IgD-negative memory B cell (primary cell): Measurements from ENCODE around the gene NEUROD4. TPM values are rescaled to one million over a fixed set of nuclear protein-coding genes. Genes with fewer than 3 reads are reported as not detected.
A peak's percentile ranks its signal among the peaks of the same experiment; 100 is the strongest.
"Not testable (repeated sequence)": the region's sequence is repeated elsewhere in the genome, so short reads cannot be mapped to it uniquely, and the experiment has no call there.

Experiments
- H3K27ac Mint-ChIP-seq, 3 donors: one replicate each; pipeline ENCODE4 v1.8.0; 2020 to 2022; ENCODE audit warnings: mild to moderate bottlenecking in 3 of 3, mixed read lengths in 3 of 3, moderate library complexity in 1 of 3
- H3K27me3 Mint-ChIP-seq: one replicate; pipeline ENCODE4 v1.8.0; 2021; ENCODE audit warnings: mixed read lengths
- H3K36me3 Mint-ChIP-seq: one replicate; pipeline ENCODE4 v1.8.0; 2020; ENCODE audit warnings: mild to moderate bottlenecking, mixed read lengths
- H3K4me1 Mint-ChIP-seq, 3 donors: one replicate each; pipeline ENCODE4 v1.8.0; 2020 to 2022; ENCODE audit warnings: mixed read lengths in 3 of 3, mild to moderate bottlenecking in 1 of 3
- H3K4me3 Mint-ChIP-seq, 4 donors: one replicate each; pipeline ENCODE4 v1.8.0; 2020 to 2022; ENCODE audit warnings: mild to moderate bottlenecking in 4 of 4, mixed read lengths in 4 of 4, moderate library complexity in 3 of 4
- H3K9me3 Mint-ChIP-seq, 3 donors: one replicate each; pipeline ENCODE4 v1.8.0; 2020 to 2021; ENCODE audit warnings: mixed read lengths in 3 of 3, mild to moderate bottlenecking in 1 of 3
- polyA plus RNA-seq: library from polyadenylated mRNA; unstranded; fragments of 300-500 nt; fragmentation: Illumina TruSeq; gene quantifications from one replicate; pipeline ENCODE4 v1.2.3, GENCODE V29; 2021

NEUROD4 gene
- not detected for polyA plus RNA-seq

- Mint-ChIP-seq H3K27me3 (peaks cover 33% of the 10 kb centered on the region), H3K36me3 (peaks cover 1% of the 10 kb centered on the region), H3K4me3 (peak within 1 kb of the TSS in 1 of 4 donors; percentile 44), H3K27ac (no peak within 1 kb of the TSS), H3K4me1 (peaks cover 2 to 4% (median 3%) of the 10 kb centered on the region in 3 donors), H3K9me3 (peaks cover 0 to under 1% (median 0%) of the 10 kb centered on the region in 3 donors)
These were observed at the start of gene NEUROD4 for GRCh38 chr12:55019784-55020183. Gene NEUROD4 (plus strand): TSS chr12:55019974. CDS start chr12:55026440, 6,466 bp downstream.

GRCh38 chr12:54970741-54971140 lies 49.0 kb upstream of the NEUROD4 start:
- Mint-ChIP-seq H3K27ac (peak overlapping the region in 1 of 3 donors; percentile 70), H3K9me3 (no peaks in the 10 kb centered on the region), H3K4me3 (no peak overlapping the region), H3K4me1 (peaks cover 0 to 4% (median 0%) of the 10 kb centered on the region in 3 donors), H3K36me3 (peaks cover 8% of the 10 kb centered on the region), H3K27me3 (no peaks in the 10 kb centered on the region)

GRCh38 chr12:54973556-54973955 lies 46.2 kb upstream of the NEUROD4 start:
- no peak overlapping the region for H3K4me3 Mint-ChIP-seq
- H3K9me3 Mint-ChIP-seq: no peaks in the 10 kb centered on the region
- peaks cover 2 to 17% (median 6%) of the 10 kb centered on the region in 3 donors for H3K4me1 Mint-ChIP-seq
- H3K36me3 Mint-ChIP-seq: peaks cover 10% of the 10 kb centered on the region
- no peak overlapping the region for H3K27ac Mint-ChIP-seq
- no peaks in the 10 kb centered on the region for H3K27me3 Mint-ChIP-seq

GRCh38 chr12:54974279-54974678 lies 45.5 kb upstream of the NEUROD4 start:
- H3K36me3 Mint-ChIP-seq: peaks cover 10% of the 10 kb centered on the region
- H3K4me3 Mint-ChIP-seq: no peak overlapping the region
- no peak overlapping the region for H3K27ac Mint-ChIP-seq
- no peaks in the 10 kb centered on the region for H3K9me3 Mint-ChIP-seq
- H3K4me1 Mint-ChIP-seq: peaks cover 4 to 17% (median 6%) of the 10 kb centered on the region in 3 donors
- no peaks in the 10 kb centered on the region for H3K27me3 Mint-ChIP-seq

- H3K27ac Mint-ChIP-seq: no peak overlapping the region
- H3K36me3 Mint-ChIP-seq: peaks cover 10% of the 10 kb centered on the region
- no peaks in the 10 kb centered on the region for H3K27me3 Mint-ChIP-seq
- H3K4me1 Mint-ChIP-seq: peaks cover 4 to 17% (median 6%) of the 10 kb centered on the region in 3 donors
- no peak overlapping the region for H3K4me3 Mint-ChIP-seq
- H3K9me3 Mint-ChIP-seq: no peaks in the 10 kb centered on the region
These were observed 44.5 kb upstream of the NEUROD4 start for GRCh38 chr12:54975272-54975671.

GRCh38 chr12:54975875-54976274 lies 43.9 kb upstream of the NEUROD4 start:
- Mint-ChIP-seq H3K4me3 (no peak overlapping the region), H3K36me3 (peaks cover 11% of the 10 kb centered on the region), H3K9me3 (no peaks in the 10 kb centered on the region), H3K4me1 (peaks cover 4 to 17% (median 6%) of the 10 kb centered on the region in 3 donors), H3K27ac (no peak overlapping the region), H3K27me3 (no peaks in the 10 kb centered on the region)

GRCh38 chr12:54977155-54977554 lies 42.6 kb upstream of the NEUROD4 start:
- Mint-ChIP-seq H3K27ac (peak overlapping the region in 1 of 3 donors; percentile 28), H3K9me3 (no peaks in the 10 kb centered on the region), H3K4me3 (no peak overlapping the region), H3K27me3 (no peaks in the 10 kb centered on the region), H3K4me1 (peaks cover 6 to 22% (median 10%) of the 10 kb centered on the region in 3 donors), H3K36me3 (peaks cover 10% of the 10 kb centered on the region)

- H3K4me3 Mint-ChIP-seq: no peak overlapping the region
- no peaks in the 10 kb centered on the region for H3K9me3 Mint-ChIP-seq
- no peaks in the 10 kb centered on the region for H3K27me3 Mint-ChIP-seq
- peaks cover 11 to 29% (median 15%) of the 10 kb centered on the region in 3 donors for H3K4me1 Mint-ChIP-seq
- H3K27ac Mint-ChIP-seq: peak overlapping the region in 1 of 3 donors; percentile 60
- H3K36me3 Mint-ChIP-seq: peaks cover 12% of the 10 kb centered on the region
These were observed 41.9 kb upstream of the NEUROD4 start for GRCh38 chr12:54977857-54978256.

GRCh38 chr12:54980341-54980740 lies 39.4 kb upstream of the NEUROD4 start:
- no peaks in the 10 kb centered on the region for H3K27me3 Mint-ChIP-seq
- H3K4me3 Mint-ChIP-seq: peak overlapping the region in 1 of 4 donors; percentile 16
- H3K4me1 Mint-ChIP-seq: peaks cover 29 to 53% (median 39%) of the 10 kb centered on the region in 3 donors
- no peaks in the 10 kb centered on the region for H3K9me3 Mint-ChIP-seq
- peaks cover 8% of the 10 kb centered on the region for H3K36me3 Mint-ChIP-seq
- no peak overlapping the region for H3K27ac Mint-ChIP-seq

GRCh38 chr12:54981796-54982195 lies 38.0 kb upstream of the NEUROD4 start:
- Mint-ChIP-seq H3K36me3 (peaks cover 12% of the 10 kb centered on the region), H3K4me3 (peak overlapping the region in 1 of 4 donors; percentile 52), H3K27ac (no peak overlapping the region), H3K4me1 (peaks cover 29 to 50% (median 43%) of the 10 kb centered on the region in 3 donors), H3K9me3 (no peaks in the 10 kb centered on the region), H3K27me3 (no peaks in the 10 kb centered on the region)

GRCh38 chr12:54983536-54984101 lies 36.2 kb upstream of the NEUROD4 start:
- Mint-ChIP-seq H3K9me3 (no peaks in the 10 kb centered on the region), H3K27ac (peak overlapping the region; percentile 76 to 98 (median 77)), H3K4me3 (peak overlapping the region; percentile 63 to 95 (median 90)), H3K27me3 (no peaks in the 10 kb centered on the region), H3K36me3 (peaks cover 10% of the 10 kb centered on the region), H3K4me1 (peaks cover 30 to 48% (median 41%) of the 10 kb centered on the region in 3 donors)

- no peaks in the 10 kb centered on the region for H3K9me3 Mint-ChIP-seq
- peak within 1 kb of the TSS; percentile 63 to 95 (median 90) for H3K4me3 Mint-ChIP-seq
- peaks cover 10% of the 10 kb centered on the region for H3K36me3 Mint-ChIP-seq
- peaks cover 35 to 55% (median 50%) of the 10 kb centered on the region in 3 donors for H3K4me1 Mint-ChIP-seq
- H3K27me3 Mint-ChIP-seq: no peaks in the 10 kb centered on the region
- peak within 1 kb of the TSS; percentile 77 to 98 (median 98) for H3K27ac Mint-ChIP-seq
These were observed 35.0 kb upstream of the NEUROD4 start, which contains the start of gene TESPA1 for GRCh38 chr12:54984658-54985376. Gene TESPA1 (minus strand): TSS chr12:54984762. CDS start chr12:54974562, 10,200 bp downstream.

- peak overlapping the region in 2 of 4 donors; percentile 46 to 56 for H3K4me3 Mint-ChIP-seq
- not testable (repeated sequence) for H3K9me3 Mint-ChIP-seq, H3K27me3 Mint-ChIP-seq, H3K36me3 Mint-ChIP-seq
- H3K27ac Mint-ChIP-seq: peak overlapping the region in 2 of 3 donors; percentile 8 to 59
- peaks cover 45 to 71% (median 68%) of the 10 kb centered on the region in 3 donors for H3K4me1 Mint-ChIP-seq
These were observed 33.0 kb upstream of the NEUROD4 start for GRCh38 chr12:54986773-54987172.

- Mint-ChIP-seq H3K9me3 (no peaks in the 10 kb centered on the region), H3K36me3 (peaks cover 3% of the 10 kb centered on the region), H3K4me3 (no peak overlapping the region), H3K4me1 (peaks cover 45 to 71% (median 61%) of the 10 kb centered on the region in 3 donors), H3K27me3 (no peaks in the 10 kb centered on the region), H3K27ac (peak overlapping the region in 1 of 3 donors; percentile 66)
These were observed 32.1 kb upstream of the NEUROD4 start for GRCh38 chr12:54987611-54988231.
